NCI-H510A treated with DMSO at 0.1 percent for 48 hours (cell line): ENCODE measurements around the gene ARSD.
"Not testable (repeated sequence)": the region's sequence is repeated elsewhere in the genome, so short reads cannot be mapped to it uniquely, and the experiment has no call there.

Source experiments
- DNase-seq: peaks from one replicate; lab custom pipeline; 2025; lab: John Stamatoyannopoulos, UW

The ARSD gene

GRCh38 chrX:2933125-2933900 lies 4.2 kb upstream of the ARSD start:
- DNase-seq, result peak; percentile 47

GRCh38 chrX:2931612-2932011 lies 2.5 kb upstream of the ARSD start:
- no peak for DNase-seq

- DNase-seq, result no peak
Observed at GRCh38 chrX:2931155-2931554, 2.0 kb upstream of the ARSD start.

DNA sequence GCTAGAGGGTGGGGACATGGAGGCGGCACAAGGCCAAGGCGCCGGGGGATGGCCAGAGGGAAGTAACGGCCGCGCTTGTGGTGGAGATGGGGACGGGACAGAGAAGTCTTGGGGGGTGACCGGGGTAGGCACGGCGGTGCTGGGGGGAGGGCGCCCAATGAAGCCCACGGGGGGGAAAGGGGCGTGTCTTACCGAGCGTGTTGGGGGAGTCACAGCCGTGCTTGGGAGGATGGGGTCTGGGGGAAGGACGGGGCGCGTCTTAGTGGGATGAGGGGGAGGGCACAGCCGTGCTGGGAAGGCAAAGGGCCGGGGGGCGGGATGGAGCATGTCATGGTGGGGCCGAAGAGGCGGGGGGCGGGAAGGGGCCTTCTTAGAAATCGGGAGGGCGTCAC lies 952 bp downstream of the ARSD start:
- peak; percentile 32 for DNase-seq

DNA sequence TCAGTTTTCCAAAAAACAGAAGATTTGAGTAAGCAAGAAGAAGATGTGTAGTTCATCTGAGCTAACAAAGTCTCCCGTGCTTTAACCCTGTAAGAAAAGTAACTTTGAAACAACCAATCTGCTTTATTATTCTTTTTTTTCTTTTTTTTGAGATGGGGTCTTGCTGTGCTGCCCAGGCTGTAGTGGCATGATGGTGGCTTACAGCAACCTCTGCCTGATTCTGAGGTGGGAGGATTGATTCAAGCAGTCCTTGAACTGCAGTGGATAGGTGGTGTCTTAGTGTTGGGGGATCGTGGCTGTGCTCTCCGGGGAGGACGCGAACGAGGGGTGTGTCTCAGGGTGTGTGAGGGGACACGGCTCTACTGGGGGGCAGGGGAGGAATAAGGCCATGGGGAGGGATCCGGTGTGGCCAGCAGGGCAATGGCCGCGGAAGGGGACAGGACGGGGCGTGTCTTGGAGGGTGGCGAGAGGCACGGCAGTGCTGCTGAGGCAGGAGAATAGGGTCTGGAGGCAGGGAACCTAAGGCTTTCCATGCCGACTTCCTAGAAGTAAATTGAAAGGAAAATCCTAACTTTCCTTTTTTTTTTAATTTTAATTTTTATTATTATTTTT lies 2.4 kb downstream of the ARSD start:
- DNase-seq, result no peak

DNA sequence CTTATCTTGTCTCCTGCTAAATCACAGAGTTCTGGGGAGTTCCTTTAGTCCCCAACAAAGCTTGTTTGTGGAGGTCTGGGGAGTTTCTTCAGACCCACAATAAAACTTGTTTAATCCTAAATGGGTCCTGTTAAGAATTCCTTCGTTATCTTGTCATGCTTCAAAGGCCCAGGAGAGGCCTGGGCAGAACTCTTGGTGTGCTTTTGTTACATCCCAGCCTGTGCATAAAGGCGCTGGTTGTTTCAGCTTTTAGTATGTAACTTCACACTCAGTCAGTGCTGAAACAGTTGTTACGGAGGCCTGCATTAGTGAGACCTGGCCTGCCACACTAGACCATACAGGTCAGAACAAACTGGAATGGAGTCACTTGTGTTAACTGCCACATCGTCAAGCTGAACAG lies 2.9 kb downstream of the ARSD start:
- not testable (repeated sequence) for DNase-seq

DNA sequence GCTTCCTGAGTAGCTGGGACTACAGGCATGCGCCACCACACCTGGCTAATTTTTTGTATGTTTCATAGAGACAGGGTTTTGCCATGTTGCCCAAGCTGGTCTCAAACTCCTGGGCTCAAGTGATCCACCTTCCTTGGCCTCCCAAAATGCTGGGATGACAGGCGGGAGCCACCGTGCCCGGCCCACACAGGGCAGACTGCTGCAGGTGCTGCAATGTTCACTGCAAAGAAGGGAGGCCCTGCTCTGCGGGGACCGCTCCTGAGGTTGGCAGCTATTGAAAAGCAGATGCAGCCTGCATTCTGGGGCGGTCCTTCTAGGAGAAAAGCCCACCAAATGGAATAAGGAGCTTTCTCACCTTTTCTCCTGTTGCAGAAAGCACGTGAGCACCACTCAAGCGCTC lies 5.0 kb downstream of the ARSD start:
- no peak for DNase-seq

GRCh38 chrX:2921750-2922149 lies 7.4 kb downstream of the ARSD start:
- no peak for DNase-seq

DNA sequence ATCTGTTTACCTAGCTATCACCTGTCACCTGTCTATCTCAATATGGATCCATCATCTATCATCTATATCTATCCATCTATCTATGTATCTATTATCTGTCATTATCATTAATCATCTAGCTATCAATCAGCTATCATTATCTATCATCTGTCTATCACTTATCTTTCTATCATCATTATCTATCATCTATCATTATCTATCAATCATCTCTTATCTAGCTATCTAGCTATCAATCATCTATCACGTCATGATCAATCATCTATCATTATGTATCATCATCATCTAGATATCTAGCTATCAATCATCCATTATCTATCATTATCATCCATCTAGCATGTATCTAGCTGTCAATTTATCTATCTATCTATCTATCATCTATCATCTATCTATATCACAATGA lies 7.9 kb downstream of the ARSD start:
- DNase-seq, result no peak

- DNase-seq, result no peak
Observed at GRCh38 chrX:2917767-2918166, 11.4 kb downstream of the ARSD start.

DNA sequence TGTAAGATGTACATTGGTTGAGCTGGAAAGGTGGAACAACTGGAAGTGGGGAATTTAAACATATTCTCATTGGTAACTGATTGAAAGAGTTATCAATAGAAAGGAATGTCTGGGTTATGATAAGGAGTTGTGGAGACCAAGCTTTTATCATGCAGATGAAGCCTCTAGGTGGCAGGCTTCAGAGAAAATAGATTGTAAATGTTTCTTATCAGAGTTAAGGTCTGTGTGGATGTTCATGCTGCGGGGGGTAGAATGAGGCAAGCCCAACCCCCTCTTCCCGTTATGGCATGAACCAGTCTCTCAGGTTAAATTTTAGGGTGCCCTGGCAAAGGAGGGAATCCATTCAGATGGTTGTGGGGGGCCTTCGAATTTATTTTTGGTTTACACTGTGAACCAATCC lies 16.0 kb downstream of the ARSD start:
- no peak for DNase-seq

GRCh38 chrX:2910109-2910508 lies 19.0 kb downstream of the ARSD start:
- DNase-seq, result no peak

DNA sequence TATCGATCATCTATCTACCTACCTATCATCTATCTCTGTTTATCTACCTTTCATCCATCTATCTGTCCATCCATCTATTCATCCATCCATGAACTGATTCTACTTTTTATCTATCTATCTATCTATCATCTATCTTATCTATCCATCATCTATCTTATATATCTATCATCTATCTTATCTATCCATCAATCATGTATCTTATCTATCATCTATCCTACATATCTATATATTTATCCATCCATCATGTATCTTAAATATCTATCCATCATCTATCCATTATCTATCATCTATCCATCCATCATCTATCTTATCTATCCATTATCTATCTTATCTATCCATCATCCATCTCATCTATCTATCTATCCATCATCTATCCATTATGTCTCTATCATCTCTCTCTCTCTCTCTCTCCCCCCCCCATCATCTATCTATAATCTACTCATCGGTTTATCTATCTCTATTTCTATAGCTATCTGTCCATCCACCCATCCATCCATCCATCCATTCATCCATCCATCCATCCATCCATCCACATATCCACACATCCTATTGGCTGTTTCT lies 20.9 kb downstream of the ARSD start:
- no peak for DNase-seq

DNA sequence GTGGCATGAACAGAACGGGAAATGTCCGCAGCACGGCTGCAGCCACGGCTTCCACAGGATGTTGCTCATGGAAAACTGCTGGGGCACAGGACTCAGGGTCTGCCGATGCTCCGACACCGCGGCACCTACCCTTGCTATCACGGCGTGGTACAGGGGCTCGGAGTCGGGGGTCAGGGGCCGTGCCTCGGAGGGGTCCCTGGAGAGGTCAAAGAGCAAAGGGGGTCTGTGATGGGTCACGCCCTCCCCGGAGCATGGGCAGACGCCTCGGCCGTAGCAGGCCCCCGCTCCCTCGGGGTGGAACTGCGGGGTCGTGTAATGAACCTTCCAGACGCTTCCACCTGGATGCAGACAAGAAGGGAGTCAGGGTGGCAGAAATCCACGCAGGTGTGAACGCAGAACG lies 21.8 kb downstream of the ARSD start:
- DNase-seq, result no peak

DNA sequence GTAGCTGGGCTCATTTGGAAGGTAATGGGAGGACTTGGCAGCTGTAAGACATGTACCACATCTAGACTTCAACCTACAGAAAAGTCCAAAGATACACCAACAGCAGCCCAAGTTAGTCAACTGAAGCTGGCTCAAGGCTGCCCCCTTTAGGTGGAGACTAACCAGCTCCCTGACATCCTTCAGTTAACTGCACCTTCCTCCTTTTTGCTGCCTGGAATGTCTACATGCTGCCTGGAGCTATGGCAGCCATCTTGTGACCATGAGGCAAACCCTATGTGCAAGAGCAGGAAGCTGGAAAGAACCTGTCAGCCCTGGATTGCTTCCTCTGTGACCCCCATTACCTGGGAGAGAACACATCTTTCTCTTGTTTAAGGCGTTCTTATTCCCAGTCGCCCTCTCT lies 25.8 kb downstream of the ARSD start:
- no peak for DNase-seq

DNA sequence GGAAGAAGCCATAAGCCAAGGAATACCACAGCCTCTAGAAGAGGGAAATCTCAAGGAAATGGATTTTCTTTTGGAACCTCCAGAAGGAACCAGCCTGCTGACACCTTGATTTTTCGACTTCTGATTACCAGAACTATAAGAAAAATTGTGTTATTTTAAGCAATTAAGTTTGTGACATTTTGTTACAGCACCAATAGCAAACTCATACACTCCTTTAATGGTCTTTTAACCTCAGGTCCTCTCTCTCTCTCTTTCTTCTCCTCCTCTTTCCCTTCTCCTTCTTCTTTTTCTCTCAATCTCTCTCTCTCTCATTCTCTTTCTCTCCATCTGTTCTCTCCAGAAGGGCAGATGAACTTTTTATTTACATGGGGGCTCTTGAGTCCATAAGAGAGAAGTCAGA lies 26.3 kb downstream of the ARSD start:
- DNase-seq, result no peak

DNA sequence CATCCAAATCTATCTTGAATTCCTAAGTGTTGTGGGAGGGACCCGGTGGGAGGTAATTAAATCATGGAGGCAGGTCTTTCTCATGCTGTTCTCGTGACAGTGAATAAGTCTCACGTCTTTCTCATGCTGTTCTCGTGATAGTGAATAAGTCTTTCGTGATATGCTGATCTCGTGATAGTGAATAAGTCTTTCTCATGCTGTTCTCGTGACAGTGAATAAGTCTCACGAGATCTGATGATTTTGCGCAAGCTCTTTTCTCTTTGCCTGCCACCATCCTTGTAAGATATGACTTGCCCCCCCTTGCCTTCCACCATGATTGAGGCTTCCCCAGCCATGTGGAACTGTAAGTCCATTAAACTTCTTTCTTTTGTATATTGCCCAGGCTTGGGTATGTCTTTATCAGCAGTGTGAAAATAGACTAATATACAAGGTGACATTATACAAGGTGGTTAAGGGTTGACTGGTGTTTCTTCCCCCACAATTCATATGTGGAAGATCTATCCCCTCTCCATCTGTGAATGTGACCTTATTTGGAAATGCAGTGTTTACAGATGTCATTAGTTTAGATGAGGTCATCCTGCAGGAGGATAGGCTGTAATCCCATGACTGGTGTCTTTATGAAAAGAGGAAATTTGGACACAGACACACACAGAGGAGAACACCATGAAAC lies 27.6 kb downstream of the ARSD start:
- DNase-seq, result peak; percentile 3

GRCh38 chrX:2898846-2899512 lies 30.2 kb downstream of the ARSD start:
- DNase-seq, result peak; percentile 55

- peak; percentile 48 for DNase-seq
Observed at GRCh38 chrX:2897690-2898623, 31.2 kb downstream of the ARSD start.

DNA sequence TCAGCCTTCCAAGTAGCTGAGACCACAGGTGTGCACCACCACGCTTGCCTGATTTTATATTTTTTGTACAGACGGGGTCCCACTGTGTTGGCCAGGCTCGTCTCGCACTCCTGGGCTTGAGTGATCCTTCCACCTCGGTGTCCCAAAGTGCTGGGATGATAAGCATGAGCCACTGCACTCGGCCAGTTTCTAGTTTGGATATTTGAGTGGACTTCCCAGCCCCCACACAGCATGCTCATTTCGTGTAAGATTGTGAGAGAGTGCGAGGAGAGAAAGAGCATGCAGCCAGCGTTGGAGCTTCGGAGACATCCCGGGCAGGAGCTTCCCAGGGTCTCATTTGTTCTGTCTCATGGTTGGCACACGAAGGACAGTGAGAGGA lies 31.8 kb downstream of the ARSD start:
- no peak for DNase-seq

DNA sequence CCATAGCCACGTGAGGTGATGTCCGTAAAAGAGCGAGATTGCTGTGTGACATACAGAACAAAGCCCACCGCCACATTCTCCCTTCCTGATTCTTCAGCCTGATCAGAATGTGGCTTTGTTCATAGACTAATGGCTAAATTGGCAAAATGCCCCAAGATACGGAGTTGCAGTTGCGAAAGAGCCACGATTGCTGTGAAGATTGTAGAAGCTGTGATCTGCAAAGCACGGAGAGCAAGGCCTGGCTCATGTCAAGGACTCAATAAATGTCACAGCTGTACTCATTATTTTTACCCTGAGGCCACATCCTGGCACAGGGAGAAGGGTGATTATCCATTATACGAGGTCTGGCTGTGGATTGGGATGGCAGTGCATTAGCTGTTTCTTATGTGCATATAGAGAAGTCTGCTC lies 34.2 kb downstream of the ARSD start:
- no peak for DNase-seq
